Smooth muscle cell (in vitro differentiated cells): ENCODE data around the gene GFPT1. TPM values are rescaled to one million over a fixed set of nuclear protein-coding genes. Genes with fewer than 3 reads are reported as not detected.

Experiments used
- DNase-seq: peaks from one replicate; lab custom pipeline; 2025; ENCODE audit not compliant: unreplicated experiment; lab: John Stamatoyannopoulos, UW
- H2AFZ ChIP-seq: fragments of 200-600 bp; sonication (generic); 2 replicates; pipeline ENCODE4 v1.6.0; 2016; ENCODE audit warnings: antibody characterized with exemption, low read depth, mild to moderate bottlenecking
- H3F3A ChIP-seq: fragments of 200-600 bp; sonication (generic); 2 replicates; pipeline ENCODE4 v1.6.0; 2017; ENCODE audit warnings: antibody characterized with exemption, low read depth
- H3K27ac ChIP-seq: fragments of 200-600 bp; sonication (generic); 2 replicates; pipeline ENCODE4 v1.5.1; 2016; ENCODE audit warnings: low read depth, mild to moderate bottlenecking
- H3K27me3 ChIP-seq: fragments of 200-600 bp; sonication (generic); 2 replicates; pipeline ENCODE4 v1.6.1; 2016; ENCODE audit warnings: low read depth, mild to moderate bottlenecking
- H3K36me3 ChIP-seq: fragments of 200-600 bp; sonication (generic); 2 replicates; pipeline ENCODE4 v1.5.1; 2016; ENCODE audit warnings: low read depth
- H3K4me1 ChIP-seq: fragments of 200-600 bp; sonication (generic); 2 replicates; pipeline ENCODE4 v1.5.1; 2016; ENCODE audit warnings: low read depth
- H3K4me2 ChIP-seq: fragments of 200-600 bp; sonication (generic); 2 replicates; pipeline ENCODE4 v1.6.0; 2016; ENCODE audit warnings: mild to moderate bottlenecking
- H3K4me3 ChIP-seq: fragments of 200-600 bp; sonication (generic); 2 replicates; pipeline ENCODE4 v1.5.1; 2016; ENCODE audit warnings: mild to moderate bottlenecking
- H3K79me2 ChIP-seq: fragments of 200-600 bp; sonication (generic); 2 replicates; pipeline ENCODE4 v1.6.0; 2016; ENCODE audit warnings: low read depth, mild to moderate bottlenecking
- H3K9ac ChIP-seq: fragments of 200-600 bp; sonication (generic); 2 replicates; pipeline ENCODE4 v1.6.0; 2016; ENCODE audit warnings: low read depth
- H3K9me3 ChIP-seq: fragments of 200-600 bp; sonication (generic); replicated peaks from 2 replicates; pipeline ENCODE4 v1.5.1; 2016; ENCODE audit warnings: low read depth
- H4K20me1 ChIP-seq: fragments of 200-600 bp; sonication (generic); 2 replicates; pipeline ENCODE4 v1.6.0; 2016; ENCODE audit warnings: low read depth
- WGBS: methylation state at CpG from one replicate; pipeline ENCODE4 v1.1.7; 2016; ENCODE audit warnings: low lambda C conversion rate; 5-methylcytosine and 5-hydroxymethylcytosine counted together
- polyA plus RNA-seq: library from polyadenylated mRNA; unstranded; fragments of >200 nt; fragmentation: Nextera tagmentation; extraction: Ambion mirVana; gene quantifications from 2 replicates; pipeline ENCODE4 v1.2.1, GENCODE V29; 2016
- total RNA-seq: library from RNA; depleted of rRNA; stranded (reverse); fragments of >200 nt; gene quantifications from 2 replicates; pipeline ENCODE4 v1.2.3, GENCODE V29; 2014
- TF ChIP-seq, protein P1 (sequence below): fragments of 200-600 bp; sonication (generic); IDR thresholded peaks from 2 replicates; pipeline ENCODE4 v1.5.1; 2017; ENCODE audit warnings: borderline replicate concordance, mild to moderate bottlenecking, antibody characterized with exemption; ENCODE audit not compliant: insufficient read depth, poor library complexity, severe bottlenecking

The GFPT1 gene
- total and polyA plus RNA-seq, 2 experiments from 2014 or later, result 78.5 to 97.7 TPM

GRCh38 chr2:69299772-69300516 is 87.1 kb downstream of the GFPT1 start:
- no peaks in the 10 kb centered on the region for H3K79me2 ChIP-seq
- H3K4me3 ChIP-seq, result no peak overlapping the region
- H4K20me1 ChIP-seq, result no peaks in the 10 kb centered on the region
- 67% methylated on average over 4 of the region's 4 CpGs for WGBS
- peak overlapping the region; percentile 65 for H3K27ac ChIP-seq
- no peak overlapping the region for H3K4me2 ChIP-seq
- H3K4me1 ChIP-seq, result no peaks in the 10 kb centered on the region
- no peak for DNase-seq
- no peak overlapping the region for H2AFZ ChIP-seq
- no peaks in the 10 kb centered on the region for H3K9me3 ChIP-seq
- peaks cover 3% of the 10 kb centered on the region for H3F3A ChIP-seq
- no peak overlapping the region for H3K9ac ChIP-seq
- H3K36me3 ChIP-seq, result no peaks in the 10 kb centered on the region
- TF ChIP-seq, protein P1, sequence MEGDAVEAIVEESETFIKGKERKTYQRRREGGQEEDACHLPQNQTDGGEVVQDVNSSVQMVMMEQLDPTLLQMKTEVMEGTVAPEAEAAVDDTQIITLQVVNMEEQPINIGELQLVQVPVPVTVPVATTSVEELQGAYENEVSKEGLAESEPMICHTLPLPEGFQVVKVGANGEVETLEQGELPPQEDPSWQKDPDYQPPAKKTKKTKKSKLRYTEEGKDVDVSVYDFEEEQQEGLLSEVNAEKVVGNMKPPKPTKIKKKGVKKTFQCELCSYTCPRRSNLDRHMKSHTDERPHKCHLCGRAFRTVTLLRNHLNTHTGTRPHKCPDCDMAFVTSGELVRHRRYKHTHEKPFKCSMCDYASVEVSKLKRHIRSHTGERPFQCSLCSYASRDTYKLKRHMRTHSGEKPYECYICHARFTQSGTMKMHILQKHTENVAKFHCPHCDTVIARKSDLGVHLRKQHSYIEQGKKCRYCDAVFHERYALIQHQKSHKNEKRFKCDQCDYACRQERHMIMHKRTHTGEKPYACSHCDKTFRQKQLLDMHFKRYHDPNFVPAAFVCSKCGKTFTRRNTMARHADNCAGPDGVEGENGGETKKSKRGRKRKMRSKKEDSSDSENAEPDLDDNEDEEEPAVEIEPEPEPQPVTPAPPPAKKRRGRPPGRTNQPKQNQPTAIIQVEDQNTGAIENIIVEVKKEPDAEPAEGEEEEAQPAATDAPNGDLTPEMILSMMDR, result no peak
- no peaks in the 10 kb centered on the region for H3K27me3 ChIP-seq

- peaks cover 3% of the 10 kb centered on the region for H3F3A ChIP-seq
- H2AFZ ChIP-seq, result no peak overlapping the region
- no peak overlapping the region for H3K4me3 ChIP-seq
- 29% methylated on average over 4 of the region's 4 CpGs for WGBS
- DNase-seq, result no peak
- no peaks in the 10 kb centered on the region for H3K27me3 ChIP-seq
- H3K36me3 ChIP-seq, result no peaks in the 10 kb centered on the region
- peak overlapping the region; percentile 65 for H3K27ac ChIP-seq
- peak overlapping the region; percentile 52 for H3K4me2 ChIP-seq
- no peaks in the 10 kb centered on the region for H4K20me1 ChIP-seq
- no peaks in the 10 kb centered on the region for H3K4me1 ChIP-seq
- TF ChIP-seq, protein P1, result no peak
- H3K9ac ChIP-seq, result no peak overlapping the region
- no peaks in the 10 kb centered on the region for H3K79me2 ChIP-seq
- no peaks in the 10 kb centered on the region for H3K9me3 ChIP-seq
Measured at GRCh38 chr2:69298862-69299261, 88.2 kb downstream of the GFPT1 start.

GRCh38 chr2:69298261-69298660 is 88.8 kb downstream of the GFPT1 start:
- peak overlapping the region; percentile 65 for H3K27ac ChIP-seq
- TF ChIP-seq, protein P1, result no peak
- no peaks in the 10 kb centered on the region for H3K36me3 ChIP-seq
- no peaks in the 10 kb centered on the region for H4K20me1 ChIP-seq
- no peak overlapping the region for H3K9ac ChIP-seq
- DNase-seq, result no peak
- no peaks in the 10 kb centered on the region for H3K79me2 ChIP-seq
- no peaks in the 10 kb centered on the region for H3K27me3 ChIP-seq
- 13% methylated on average over 7 of the region's 7 CpGs for WGBS
- peak overlapping the region; percentile 52 for H3K4me2 ChIP-seq
- no peak overlapping the region for H2AFZ ChIP-seq
- H3K9me3 ChIP-seq, result no peaks in the 10 kb centered on the region
- no peaks in the 10 kb centered on the region for H3K4me1 ChIP-seq
- no peak overlapping the region for H3K4me3 ChIP-seq
- peaks cover 3% of the 10 kb centered on the region for H3F3A ChIP-seq

- Histone ChIP-seq H3K4me2 (no peak overlapping the region), H3K4me1 (no peaks in the 10 kb centered on the region), H3F3A (peaks cover 7% of the 10 kb centered on the region), H3K9me3 (no peaks in the 10 kb centered on the region), H3K9ac (no peak overlapping the region), H4K20me1 (no peaks in the 10 kb centered on the region), H3K36me3 (no peaks in the 10 kb centered on the region), H3K27ac (peak overlapping the region; percentile 40), H3K27me3 (no peaks in the 10 kb centered on the region), H3K79me2 (no peaks in the 10 kb centered on the region), H2AFZ (no peak overlapping the region), H3K4me3 (no peak overlapping the region)
- 91% methylated on average over 12 of the region's 12 CpGs for WGBS
- TF ChIP-seq, protein P1, result no peak
- DNase-seq, result no peak
Measured at GRCh38 chr2:69297216-69297615, 89.8 kb downstream of the GFPT1 start.
